NK-92 (cell line): ENCODE results near the gene EHBP1L1.

Experiments used
- DNase-seq: peaks from one replicate; lab custom pipeline; 2025; ENCODE audit not compliant: unreplicated experiment; lab: John Stamatoyannopoulos, UW

Gene EHBP1L1

DNA sequence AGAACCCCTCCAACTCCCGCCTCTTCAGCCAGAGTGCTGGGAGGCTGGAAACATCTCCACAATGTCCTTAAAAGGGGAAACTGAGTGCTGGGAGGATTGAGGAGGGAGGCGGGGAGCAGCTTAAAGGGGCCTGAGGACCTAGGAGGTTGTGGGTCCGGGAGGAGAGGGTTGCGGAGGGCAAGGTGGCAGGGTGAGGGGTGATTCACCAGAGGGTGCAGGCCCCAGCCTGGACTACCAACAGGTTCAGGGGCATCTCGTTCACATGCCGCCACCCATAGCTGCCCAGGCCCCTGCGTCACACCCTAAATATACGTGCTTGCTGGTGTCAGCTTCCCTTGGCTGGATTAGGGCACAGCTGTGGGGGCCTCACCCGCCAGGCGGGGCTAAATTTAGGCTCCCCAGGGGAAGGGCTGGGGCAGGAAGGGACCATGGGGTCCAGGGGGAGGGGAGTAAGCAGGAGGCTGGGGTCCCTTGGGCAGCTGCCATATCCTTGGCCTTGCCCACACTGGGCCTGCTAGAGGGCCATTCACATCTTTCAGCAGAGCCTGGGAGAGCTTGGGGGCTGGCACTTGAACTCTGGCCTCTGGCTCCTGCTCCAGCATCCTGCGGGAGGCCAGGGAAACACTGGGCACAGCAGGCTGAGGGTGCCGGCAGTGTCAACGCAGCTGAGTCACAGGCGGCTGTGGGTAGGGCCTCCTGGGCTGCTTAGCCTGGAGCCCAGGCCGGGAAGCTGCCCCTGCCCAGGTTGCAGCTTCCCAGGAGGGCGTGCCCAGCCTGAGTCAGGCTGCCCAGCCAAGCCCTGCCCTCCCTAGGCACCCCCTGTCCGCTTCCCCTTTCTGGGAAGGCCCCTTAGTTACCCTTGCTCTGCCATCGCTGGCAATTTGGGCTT, 1.3 kb downstream of the EHBP1L1 start:
- DNase-seq: no peak

DNA sequence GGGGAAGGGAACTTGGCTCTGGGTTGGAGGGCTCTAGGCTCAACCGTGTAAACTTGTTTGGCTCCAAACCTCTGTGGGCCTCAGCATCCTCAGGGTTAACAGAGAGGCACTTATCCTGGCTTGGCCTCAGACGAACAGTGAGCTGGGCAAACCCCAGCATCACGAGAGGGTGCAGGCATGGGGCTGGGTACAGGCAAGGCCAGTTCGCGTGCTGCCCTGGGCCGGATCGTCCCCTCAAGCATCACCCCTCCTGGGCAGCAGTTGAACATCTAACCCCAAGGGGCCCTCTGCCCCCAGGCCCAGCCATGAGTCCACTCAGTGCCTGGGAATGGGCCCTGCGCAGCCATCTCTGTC, 1.9 kb downstream of the EHBP1L1 start:
- DNase-seq: no peak

DNA sequence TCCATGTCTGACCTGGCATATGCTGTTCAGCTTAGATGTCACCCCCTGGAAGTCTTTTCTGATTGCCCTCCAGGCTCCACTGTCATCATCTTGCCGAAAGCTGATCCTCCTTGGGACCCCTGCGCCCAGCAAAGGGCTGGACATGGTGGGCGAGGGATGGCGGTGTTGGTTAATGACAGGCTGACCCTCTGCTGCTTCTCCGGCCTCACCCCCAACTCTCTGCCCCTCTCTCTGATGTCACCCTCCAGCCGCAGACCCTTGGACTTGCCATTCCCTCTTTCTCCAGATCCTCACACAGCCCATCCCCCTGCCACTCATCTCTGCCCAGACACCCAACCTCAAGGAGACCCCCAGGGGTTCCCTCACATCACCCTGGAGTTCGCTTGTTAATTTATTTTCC, 2.3 kb downstream of the EHBP1L1 start:
- no peak for DNase-seq

DNA sequence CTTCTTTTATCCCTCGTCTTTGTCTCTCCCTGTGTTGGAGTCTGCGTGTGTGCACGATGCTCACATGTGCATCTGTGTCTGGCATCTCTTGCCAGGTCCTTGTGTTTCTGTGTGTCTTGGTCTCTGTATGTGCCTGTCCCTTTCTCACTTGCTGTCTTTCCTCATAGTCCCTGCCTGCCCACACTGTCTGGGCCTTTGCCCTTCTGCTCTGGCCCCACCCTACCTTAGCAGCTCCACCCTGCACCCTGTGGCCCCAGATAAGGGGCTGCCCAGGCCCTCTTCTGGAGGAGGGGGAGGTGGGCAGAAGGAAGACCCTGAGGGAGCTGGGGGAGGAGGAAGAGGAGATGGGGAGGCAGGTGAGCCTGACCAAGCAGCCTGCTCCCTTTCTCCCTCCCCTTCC, 2.8 kb downstream of the EHBP1L1 start:
- DNase-seq: no peak

DNA sequence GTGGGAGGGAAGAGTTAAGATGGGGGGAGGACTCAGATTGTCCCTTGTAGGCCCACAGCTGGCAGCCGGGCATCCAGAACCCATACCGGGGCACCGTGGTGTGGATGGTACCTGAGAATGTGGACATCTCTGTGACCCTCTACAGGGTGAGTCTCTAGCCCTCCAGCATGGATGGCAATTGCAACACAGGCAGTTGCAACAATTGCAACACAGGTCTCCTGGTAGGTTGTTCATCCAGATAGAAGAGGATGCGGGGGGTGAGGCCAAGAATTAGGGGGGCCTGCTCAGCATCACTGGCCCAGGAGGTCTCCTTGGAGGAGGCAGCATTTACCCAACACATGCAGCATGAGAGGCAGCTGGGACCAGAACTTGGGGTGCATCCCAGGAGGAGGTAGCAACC, 3.4 kb downstream of the EHBP1L1 start:
- DNase-seq: no peak

DNA sequence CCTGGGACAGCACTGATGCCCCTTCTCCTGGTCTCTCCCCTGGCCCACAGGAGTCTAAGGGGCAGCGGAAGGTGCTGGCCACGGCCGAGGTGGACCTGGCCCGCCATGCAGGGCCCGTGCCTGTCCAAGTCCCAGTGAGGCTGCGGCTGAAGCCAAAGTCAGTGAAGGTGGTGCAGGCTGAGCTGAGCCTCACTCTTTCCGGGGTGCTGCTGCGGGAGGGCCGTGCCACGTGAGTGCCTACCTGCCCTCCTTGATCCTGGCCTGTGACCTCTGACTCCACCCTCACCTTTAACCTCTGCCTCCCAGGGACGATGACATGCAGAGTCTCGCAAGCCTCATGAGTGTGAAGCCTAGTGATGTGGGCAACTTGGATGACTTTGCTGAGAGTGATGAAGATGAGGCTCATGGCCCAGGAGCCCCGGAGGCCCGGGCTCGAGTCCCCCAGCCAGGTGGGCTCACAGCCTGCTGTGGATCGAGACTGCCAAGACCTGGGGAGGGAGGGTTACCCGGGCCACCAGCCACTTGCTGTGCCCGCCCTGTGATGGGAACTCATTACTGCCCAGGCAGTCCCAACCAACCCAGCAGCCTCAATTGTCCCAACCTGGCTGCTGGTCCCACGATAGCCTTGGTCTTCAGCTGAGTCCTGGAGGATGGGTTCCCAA, 4.3 kb downstream of the EHBP1L1 start:
- DNase-seq: no peak

DNA sequence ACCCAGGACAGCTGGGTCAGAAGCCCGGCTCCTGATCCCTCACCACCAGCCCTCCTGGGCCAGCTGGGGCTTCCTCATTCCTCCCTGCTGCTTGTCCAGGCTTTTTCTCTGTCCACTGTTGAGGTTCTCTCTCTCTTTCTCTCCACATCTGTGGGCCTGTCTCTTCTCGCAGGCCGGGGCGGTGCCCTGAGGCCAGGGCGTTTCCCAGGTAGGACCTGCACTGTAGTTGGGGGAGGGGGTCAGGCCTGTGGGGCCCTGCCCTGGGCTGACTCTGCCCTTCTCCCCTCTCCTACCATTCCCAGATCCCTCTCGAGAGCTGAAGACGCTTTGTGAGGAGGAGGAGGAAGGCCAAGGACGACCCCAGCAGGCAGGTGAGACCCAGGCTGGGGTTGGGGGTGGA, 4.9 kb downstream of the EHBP1L1 start:
- DNase-seq: no peak

DNA sequence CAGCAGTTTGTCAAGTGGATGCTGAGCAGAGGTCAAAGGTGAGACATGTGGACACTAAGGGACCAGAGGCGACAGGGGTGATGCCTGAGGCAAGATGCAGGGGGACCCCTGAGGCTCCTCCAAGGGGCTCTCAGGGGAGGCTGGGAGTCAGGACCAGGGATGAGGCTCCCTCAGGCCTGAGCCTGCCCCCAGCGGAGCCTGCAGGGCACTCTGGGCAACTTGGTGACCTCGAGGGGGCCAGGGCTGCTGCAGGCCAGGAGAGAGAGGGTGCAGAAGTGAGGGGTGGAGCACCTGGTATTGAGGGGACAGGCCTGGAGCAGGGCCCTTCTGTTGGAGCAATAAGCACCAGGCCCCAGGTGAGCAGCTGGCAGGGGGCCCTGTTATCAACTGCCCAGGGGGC, 6.1 kb downstream of the EHBP1L1 start:
- DNase-seq: no peak

DNA sequence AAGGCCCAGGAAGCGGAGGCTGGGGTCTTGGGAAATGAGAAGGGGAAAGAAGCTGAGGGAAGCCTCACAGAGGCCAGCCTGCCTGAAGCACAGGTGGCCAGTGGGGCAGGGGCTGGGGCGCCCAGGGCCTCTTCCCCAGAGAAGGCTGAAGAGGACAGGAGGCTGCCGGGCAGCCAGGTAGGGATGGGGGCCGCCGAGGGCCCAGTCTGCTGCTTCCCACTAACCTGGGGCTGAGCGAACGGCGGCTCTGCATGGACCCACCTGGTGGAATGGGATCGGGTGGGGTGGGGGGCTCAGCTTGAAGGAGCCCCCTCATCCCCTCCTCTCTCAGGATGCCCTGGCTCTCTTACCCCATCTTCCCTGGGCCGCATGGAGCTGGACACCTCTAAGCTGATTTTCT, 7.7 kb downstream of the EHBP1L1 start:
- DNase-seq: no peak

DNA sequence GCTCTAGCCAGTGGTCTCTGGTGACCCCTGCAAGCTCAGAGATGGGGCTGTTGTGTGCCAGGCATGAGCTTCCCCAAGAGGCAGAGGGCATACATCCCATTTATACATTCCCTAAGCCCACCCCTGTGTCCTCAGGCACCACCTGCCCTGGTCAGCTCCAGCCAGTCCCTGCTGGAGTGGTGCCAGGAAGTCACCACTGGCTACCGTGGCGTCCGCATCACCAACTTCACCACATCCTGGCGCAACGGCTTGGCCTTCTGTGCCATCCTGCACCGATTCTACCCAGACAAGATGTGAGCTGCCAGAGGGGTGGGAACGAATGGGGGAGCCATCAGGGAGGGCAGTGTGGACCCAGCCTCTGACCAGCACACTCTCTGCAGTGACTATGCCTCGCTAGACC, 8.3 kb downstream of the EHBP1L1 start:
- DNase-seq: no peak

DNA sequence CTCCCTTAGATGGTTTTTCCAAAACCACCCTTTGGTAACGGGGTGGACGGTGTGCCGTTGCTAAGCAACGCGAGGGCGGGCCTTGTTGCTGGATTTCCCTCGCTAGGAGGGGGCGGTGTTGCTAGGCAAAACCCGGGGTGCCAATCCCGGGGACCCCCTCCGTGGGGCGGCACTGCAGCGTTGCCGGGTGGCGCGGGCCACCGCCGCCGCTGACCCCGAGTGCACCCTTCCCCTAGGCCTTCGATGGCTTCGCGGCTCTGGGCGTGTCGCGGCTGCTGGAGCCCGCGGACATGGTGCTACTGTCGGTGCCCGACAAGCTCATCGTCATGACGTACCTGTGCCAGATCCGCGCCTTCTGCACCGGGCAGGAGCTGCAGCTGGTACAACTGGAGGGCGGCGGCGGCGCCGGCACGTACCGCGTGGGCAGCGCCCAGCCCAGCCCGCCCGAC, 8.9 kb downstream of the EHBP1L1 start:
- DNase-seq: no peak

DNA sequence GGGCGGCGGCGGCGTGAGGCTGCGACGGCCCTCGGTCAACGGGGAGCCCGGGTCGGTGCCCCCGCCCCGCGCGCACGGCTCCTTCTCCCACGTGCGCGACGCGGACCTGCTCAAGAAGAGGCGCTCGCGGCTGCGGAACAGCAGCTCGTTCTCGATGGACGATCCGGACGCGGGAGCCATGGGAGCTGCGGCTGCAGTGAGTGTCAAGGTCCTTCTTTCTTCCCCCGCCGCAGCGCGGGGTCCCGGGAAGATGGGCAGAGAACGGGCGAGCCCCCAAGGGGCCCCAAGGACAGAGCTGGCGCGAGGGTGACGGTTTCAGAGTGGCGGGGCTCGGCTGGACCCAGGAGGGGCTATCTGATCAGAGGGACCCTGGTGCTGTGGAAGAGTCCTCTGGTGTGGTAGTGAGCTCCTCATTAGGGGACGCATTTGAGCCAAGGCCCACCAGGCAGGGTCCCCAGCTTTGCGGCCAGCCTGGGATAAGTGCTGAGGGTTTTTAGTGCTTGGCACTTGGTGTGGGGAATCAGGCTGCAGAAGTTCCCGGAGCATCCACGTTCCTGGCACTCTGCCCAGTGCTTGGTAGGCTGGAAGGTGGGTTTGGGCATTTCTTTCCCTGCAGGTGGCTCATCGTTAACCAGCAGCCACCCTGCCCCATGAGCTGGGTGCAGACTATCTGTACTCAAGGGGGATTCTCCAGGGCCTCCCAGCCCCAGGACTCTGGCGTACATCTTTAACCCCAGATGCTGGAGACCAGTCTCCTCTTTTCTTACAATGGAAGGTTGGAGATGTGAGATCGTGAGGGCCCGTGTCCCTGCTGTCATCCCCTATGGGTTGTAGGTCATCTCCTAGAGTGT, 9.8 kb downstream of the EHBP1L1 start:
- DNase-seq: no peak

DNA sequence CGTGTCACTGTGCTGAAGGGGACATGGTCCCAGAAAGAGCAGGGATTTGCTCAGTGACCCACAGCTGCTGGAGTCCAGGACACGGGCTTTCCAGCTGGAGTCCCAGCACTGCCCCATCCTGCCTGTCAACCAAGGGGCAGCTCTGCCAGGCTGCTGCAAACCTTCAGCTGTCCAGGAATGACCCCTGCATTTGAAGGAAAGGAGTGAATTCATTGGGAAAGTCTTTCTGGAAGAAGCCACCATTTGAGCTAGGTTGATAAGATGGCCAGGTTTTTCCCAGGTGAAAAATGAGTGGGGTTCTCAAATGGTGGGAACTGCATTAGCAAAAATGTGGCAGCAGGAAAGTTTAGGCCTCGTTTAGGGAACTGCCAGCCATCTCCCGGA, 10.4 kb downstream of the EHBP1L1 start:
- DNase-seq: no peak

DNA sequence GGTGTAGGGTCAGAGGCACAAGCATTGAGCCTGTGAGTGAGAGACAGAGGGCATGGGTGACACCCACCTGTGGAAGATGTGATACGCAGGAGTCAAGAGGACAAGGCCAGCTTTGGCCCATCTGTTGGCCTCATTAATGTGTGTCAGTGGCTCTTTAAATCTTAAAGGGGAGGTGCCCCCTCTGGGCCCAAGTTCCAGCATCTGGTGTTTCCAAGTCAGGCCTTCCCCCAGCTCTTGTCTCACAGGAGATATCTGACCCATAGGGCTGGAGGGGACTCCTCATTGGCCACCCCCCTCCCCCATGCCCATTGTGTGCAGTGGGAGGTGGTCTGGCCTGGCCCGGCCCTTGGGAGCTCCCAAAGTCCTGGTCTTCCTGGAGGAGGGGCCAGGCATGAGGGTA, 10.8 kb downstream of the EHBP1L1 start:
- DNase-seq: no peak

DNA sequence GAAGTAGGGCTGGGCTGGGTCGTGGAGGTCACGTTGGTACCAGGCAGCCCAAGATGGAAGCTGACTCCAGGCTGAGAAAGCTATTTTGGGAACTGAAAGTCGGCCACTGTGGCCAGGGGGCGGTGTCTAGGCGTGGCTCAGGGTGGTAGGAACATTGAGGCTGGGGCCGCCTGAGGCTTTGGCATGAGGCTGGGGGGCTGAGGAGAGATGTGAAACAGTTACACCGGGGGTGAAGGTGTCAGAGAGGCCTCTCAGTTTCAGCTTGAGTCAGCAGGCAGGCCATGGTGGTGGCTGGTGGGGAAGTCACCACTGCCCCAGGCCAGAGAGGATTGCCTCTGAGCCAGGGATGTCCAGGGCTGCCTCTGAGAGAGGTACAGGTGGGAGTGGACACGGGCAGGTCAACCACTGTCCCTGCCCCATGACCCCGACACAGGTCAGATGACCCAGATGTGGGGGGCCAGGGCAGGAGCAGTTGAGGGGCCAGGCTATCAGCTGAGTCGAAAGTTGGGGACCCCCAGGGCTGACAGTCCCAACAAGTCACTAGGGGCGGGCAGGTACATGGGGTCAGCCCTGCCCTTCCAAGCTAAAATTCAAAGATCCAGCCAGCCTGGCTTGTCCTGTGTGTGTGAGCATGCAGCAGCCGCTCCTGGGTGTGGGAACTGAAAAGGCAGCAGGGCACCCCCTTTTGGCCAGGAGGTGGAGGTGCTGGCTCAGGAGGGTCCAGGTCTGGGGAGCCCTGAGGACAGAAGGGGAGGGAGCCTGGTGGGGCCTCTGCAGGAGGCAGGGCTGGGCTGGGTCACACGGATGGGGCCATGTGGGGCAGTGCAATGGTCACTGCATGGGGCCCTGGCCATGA, 12.6 kb downstream of the EHBP1L1 start:
- DNase-seq: no peak

DNA sequence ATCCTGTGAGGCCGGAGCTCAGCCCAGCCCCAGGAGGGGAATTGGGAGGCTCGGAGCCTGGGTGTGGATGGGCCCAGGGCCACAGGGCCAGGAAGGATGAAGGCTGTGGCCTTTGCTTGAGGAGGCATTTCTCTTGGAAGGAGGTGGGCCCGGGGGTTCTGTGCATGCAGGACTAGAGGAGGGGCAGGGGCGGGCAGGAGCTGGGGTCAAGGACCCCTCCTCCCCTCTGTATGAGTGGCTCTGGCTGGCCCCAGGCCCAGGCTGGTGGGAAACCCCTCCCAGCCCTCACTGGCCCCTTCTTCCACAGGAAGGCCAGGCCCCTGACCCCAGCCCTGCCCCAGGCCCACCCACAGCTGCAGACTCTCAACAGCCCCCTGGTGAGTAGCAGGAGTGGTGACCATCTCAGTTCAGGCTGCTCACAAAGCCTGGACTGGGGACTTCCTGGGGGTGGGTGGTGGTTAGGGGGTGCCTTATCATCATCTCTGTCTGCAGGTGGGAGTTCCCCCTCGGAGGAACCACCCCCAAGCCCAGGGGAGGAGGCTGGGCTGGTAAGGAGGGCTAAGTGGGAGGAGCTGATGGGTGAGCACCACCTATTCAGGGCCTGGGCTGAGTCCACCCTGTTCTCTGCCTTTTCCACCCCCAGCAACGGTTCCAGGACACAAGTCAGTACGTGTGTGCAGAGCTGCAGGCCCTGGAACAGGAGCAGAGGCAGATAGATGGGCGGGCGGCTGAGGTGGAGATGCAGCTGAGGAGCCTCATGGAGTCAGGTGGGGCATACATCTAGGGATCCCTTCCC, 13.8 kb downstream of the EHBP1L1 start:
- DNase-seq: no peak

DNA sequence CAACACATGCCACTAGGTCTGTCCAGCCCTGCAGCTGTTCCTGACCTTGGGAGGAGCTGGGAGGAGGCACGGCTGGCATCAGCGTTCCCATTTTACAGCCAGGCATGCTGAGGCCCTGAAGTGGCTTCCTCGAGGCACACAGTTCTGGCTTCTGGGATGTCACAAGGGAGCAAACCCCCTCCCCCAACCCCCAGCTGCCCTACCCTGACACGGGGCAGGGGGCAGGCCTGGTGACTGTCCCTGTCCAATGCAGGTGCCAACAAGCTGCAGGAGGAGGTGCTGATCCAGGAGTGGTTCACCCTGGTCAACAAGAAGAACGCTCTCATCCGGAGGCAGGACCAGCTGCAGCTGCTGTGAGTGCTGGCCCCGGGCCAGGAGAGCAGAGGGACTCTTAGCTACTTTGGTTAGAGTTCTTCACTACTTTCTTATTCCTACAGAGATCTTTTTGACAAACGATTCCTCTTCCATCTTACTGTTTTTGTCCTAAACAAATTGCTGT, 14.4 kb downstream of the EHBP1L1 start:
- no peak for DNase-seq

DNA sequence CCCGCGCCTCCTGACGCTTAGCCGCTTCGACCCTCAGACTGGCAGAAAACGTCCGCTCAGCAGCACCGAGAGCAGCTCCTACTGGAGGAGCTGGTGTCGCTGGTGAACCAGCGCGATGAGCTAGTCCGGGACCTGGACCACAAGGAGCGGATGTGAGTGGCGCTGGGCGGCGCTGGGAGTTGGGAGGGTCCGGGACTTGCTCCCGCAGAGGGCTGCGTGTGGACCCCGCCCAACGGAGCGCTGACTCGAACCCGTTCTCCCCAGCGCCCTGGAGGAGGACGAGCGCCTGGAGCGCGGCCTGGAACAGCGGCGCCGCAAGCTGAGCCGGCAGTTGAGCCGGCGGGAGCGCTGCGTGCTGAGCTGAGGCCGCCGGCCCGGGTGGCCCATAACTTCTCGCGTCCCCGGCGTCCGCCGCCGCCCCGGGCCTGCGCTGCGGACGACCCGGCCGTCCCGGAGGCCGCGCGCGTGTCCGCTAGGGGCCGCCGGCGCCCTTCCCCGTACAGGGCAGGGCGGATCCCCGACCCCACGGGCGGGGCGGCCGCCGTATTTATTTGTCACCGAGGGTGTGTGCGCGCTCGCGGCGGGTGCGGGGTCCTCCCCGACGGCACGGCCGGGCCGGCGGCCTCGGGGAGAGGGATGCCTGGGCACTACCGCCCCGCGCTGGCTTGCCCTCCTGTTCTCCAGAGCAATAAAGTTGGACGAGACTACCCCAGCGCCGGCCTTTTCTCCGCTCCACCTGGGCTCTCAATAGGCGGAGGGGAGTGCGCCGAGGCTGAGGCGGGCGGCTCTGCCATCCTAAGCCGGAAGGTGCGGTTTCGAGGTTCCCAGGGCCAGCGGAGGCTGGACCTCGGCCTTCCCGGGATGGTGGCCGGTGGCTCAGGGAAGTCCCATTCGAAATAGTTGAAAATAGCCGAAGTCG, 16.3 kb downstream of the EHBP1L1 start:
- no peak for DNase-seq
